Brain microvascular endothelial cell (primary cell): Measurements from ENCODE around the gene PADI6.
A peak's percentile ranks its signal among the peaks of the same experiment; 100 is the strongest.

Source experiments
- DNase-seq: peaks from one replicate; pipeline ENCODE4 v3.0.0-alpha.2; 2020
- H3K27ac ChIP-seq: fragments of 250-450 bp; sonication (Bioruptor Pico); 2 replicates; pipeline ENCODE4 v1.5.1; 2020; ENCODE audit warnings: mild to moderate bottlenecking, moderate library complexity
- H3K27me3 ChIP-seq: fragments of 250-450 bp; sonication (Bioruptor Pico); replicated peaks from 2 replicates; pipeline ENCODE4 v1.5.1; 2020; ENCODE audit warnings: mild to moderate bottlenecking
- H3K36me3 ChIP-seq: fragments of 250-450 bp; sonication (Bioruptor Pico); replicated peaks from 2 replicates; pipeline ENCODE4 v1.5.1; 2020; ENCODE audit warnings: mild to moderate bottlenecking
- H3K4me3 ChIP-seq: 2 replicates; pipeline ENCODE4 v1.5.1; 2011; ENCODE audit warnings: low read depth, mild to moderate bottlenecking, control low read depth, low read length, moderate library complexity
- CTCF ChIP-seq: IDR thresholded peaks from 2 replicates; pipeline ENCODE4 v1.5.1; 2011; ENCODE audit warnings: low read depth, mild to moderate bottlenecking, moderate library complexity, low read length, control low read depth, inconsistent platforms; ENCODE audit errors: missing control alignments
- in situ Hi-C: cut with HindIII; loops from 2 replicates; pipeline ENCODE4 v1.10.0; 2017; ENCODE audit warnings: low sequenced_read_pairs, low pct_ligation_motif_present

The PADI6 gene

GRCh38 chr1:17369466-17369865, 2.5 kb upstream of the PADI6 start:
- in situ Hi-C loops: no loop called here
- DNase-seq: peak; percentile 19
- no peak overlapping the region for H3K27ac ChIP-seq
- peak; percentile 10 for TF ChIP-seq CTCF
- peaks cover 2% of the 10 kb centered on the region for H3K27me3 ChIP-seq
- no peaks in the 10 kb centered on the region for H3K36me3 ChIP-seq
- no peak overlapping the region for H3K4me3 ChIP-seq

GRCh38 chr1:17370618-17371017, 1.4 kb upstream of the PADI6 start:
- in situ Hi-C loops: no loop called here
- peaks cover 2% of the 10 kb centered on the region for H3K27me3 ChIP-seq
- no peak overlapping the region for H3K4me3 ChIP-seq
- peak; percentile 40 for TF ChIP-seq CTCF
- H3K36me3 ChIP-seq: no peaks in the 10 kb centered on the region
- DNase-seq: no peak
- no peak overlapping the region for H3K27ac ChIP-seq

GRCh38 chr1:17372955-17373354, 959 bp downstream of the PADI6 start:
- Histone ChIP-seq H3K4me3 (no peak overlapping the region), H3K27ac (no peak overlapping the region), H3K27me3 (peaks cover 7% of the 10 kb centered on the region), H3K36me3 (no peaks in the 10 kb centered on the region)
- DNase-seq: no peak
- in situ Hi-C loops: no loop called here
- TF ChIP-seq CTCF: no peak

- Histone ChIP-seq H3K27ac (no peak overlapping the region), H3K27me3 (peaks cover 9% of the 10 kb centered on the region), H3K4me3 (no peak overlapping the region), H3K36me3 (no peaks in the 10 kb centered on the region)
- in situ Hi-C loops: no loop called here
- DNase-seq: no peak
- TF ChIP-seq CTCF: no peak
These were observed 3.7 kb downstream of the PADI6 start for GRCh38 chr1:17375651-17376050.

GRCh38 chr1:17377325-17377953, 5.4 kb downstream of the PADI6 start:
- in situ Hi-C loops: no loop called here
- no peaks in the 10 kb centered on the region for H3K36me3 ChIP-seq
- no peak overlapping the region for H3K27ac ChIP-seq
- TF ChIP-seq CTCF: no peak
- H3K4me3 ChIP-seq: no peak overlapping the region
- no peak for DNase-seq
- H3K27me3 ChIP-seq: peaks cover 9% of the 10 kb centered on the region

GRCh38 chr1:17381161-17381560, 9.2 kb downstream of the PADI6 start:
- no peak for TF ChIP-seq CTCF
- DNase-seq: no peak
- Histone ChIP-seq H3K27me3 (peaks cover 9% of the 10 kb centered on the region), H3K27ac (no peak overlapping the region), H3K4me3 (no peak overlapping the region), H3K36me3 (no peaks in the 10 kb centered on the region)
- in situ Hi-C loops: no loop called here
